Activated CD4-positive, alpha-beta T cell treated with anti-CD3 and anti-CD28 coated beads, Interleukin-2, amount 50 U/mL, for 48 hours (primary cell): ENCODE data around the gene FAHD1.
A peak's percentile ranks its signal among the peaks of the same experiment; 100 is the strongest.

Experiments
- DNase-seq, 2 experiments: peaks; one replicate each; pipeline ENCODE4 v3.0.0-alpha.2; 2020

The FAHD1 gene

DNA sequence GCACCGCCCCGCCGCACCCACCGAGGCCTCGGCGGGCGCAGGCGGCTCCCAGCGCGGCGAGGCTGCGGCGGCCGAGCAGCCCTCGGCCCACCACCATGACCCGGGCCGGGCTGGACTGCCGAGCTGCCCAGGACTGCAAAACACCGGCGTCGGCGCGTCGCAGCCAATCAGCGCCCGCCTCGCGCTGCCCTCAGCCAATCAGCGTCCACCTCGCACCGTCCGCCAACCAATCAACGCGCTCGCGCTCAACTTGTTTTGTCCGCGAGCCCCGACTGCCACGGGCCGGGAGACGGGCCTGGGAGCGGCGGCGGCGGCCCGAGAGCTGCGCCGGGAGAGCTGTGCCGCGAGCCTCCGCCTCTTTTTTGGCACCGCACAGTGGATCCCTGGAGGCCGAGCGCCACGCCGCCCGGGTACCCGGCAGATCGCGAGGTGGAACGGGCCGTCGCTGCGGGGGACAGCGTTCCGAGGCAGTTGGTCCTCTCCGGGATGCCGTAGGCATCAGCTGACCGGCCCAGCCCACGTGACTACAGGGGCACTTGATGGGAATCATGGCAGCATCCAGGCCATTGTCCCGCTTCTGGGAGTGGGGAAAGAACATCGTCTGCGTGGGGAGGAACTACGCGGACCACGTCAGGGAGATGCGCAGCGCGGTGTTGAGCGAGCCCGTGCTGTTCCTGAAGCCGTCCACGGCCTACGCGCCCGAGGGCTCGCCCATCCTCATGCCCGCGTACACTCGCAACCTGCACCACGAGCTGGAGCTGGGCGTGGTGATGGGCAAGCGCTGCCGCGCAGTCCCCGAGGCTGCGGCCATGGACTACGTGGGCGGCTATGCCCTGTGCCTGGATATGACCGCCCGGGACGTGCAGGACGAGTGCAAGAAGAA is at the start of gene FAHD1, which contains the start of gene HAGH:
FAHD1 (plus strand) TSS at position 516 of the 883 bp plus-strand sequence; CDS start at position 549, 33 bp downstream.
HAGH (minus strand) TSS at position 135 of the 883 bp plus-strand sequence; CDS start at position 97, 38 bp downstream.
- peak; percentile 89 to 92 for DNase-seq

DNA sequence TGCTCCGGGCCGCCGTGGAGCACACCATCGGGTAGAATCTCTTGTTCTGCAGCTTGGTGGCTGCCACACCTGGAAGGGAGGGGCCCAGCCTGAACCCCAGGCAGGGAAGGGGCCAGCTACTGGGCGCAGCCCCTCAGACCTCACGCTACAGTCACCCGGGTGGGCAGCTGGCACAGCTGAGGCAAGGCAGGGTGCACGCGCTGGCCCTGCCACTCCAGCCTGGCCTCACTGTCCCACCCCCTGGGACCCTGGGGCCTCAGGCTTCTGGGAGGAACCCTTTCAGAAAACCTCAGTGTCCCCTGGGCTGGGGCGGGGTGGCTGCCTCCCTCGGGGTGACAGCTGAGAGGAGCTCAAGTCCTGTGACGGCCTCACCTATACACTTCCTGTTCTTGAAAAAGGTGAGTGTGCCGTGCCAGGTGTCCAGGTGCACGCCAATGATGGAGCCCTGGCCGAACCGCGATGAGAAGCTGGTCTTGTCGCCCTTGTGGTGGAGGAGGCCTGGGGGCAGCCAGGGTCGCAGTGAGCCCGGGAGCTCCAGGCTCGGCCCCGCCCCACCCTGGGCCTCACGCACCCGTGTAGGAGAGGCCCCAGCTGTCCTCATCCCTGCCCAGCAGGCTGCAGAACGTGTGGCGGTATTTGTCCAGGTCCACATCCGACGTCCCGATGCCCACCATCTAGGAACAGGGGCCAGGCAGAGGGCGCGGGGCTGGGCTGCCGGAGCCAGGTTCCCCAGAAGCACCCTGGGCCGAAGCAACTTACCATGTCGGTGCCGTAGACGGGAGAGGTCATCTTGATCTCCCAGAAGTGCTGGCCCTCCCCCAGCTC is 49.4 kb upstream of the FAHD1 start:
- no peak for DNase-seq

DNA sequence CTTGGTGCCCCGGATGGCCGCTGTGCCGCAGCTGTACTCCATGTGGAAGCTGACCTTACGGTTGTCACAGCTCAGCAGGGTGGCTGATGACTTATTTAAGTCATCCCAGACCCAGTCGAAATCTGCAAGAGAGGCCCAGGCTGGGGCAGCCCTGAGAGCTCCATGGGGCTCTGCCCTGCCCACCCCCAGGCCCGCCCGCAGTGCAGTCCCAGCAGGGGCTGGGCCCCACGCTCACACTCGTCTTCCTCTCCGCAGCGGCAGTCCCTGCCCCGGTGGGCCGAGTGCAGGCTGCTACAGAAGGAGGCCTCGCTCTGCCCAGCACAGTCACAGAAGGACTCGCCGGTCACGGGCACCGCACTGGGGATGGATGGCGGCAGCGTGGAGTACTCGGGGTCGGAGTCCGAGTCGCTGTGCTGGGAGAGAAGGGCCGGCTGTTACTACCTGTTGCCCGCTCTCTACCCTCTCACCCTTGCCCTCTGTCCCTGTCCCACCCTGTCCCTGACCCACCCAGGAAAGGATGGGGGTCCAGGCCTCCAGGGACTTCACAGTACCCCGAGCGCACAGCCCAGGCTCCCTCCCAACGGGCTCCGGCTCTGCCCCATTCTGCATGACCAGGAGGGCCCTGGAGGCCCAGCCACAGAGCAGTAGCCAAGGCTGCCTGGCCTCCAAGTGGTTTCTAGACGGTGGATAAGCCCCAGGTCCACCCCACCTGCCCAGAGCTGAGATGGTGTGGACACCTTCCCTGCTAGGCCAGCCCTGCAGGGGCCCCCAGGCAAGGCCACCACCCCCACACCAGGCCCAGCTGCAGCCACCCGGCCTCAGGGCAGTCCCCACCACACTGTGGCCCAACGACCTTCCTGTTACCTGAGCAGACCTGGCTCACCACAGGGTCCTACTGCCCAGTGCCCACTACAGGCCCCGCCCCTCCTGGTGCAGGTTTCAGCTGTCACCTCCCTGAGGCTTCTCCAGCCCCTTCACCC is 48.5 kb upstream of the FAHD1 start:
- no peak for DNase-seq

DNA sequence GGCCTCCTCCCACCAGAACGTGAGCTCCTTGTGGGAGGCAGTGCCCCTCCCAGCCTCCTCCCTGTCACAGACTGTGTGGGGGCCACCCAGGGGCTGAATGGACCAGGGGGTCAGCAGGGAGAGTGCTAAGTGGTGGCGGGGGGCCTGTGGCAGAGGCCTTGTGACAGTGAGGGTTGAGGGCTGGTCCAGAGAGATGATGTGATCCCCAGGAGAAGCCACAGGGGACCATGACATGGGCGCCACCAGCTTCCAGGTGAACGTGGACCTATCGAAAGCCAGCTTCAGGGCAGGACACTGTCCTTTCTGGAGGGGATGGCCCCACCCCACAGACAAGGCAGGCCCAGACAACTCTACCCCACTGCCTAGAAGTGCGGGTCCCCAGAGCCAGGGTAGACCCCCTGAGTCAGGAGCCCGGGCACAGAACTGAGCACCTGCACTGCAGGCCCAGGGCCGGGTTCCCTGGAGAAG is 47.7 kb upstream of the FAHD1 start:
- no peak for DNase-seq

DNA sequence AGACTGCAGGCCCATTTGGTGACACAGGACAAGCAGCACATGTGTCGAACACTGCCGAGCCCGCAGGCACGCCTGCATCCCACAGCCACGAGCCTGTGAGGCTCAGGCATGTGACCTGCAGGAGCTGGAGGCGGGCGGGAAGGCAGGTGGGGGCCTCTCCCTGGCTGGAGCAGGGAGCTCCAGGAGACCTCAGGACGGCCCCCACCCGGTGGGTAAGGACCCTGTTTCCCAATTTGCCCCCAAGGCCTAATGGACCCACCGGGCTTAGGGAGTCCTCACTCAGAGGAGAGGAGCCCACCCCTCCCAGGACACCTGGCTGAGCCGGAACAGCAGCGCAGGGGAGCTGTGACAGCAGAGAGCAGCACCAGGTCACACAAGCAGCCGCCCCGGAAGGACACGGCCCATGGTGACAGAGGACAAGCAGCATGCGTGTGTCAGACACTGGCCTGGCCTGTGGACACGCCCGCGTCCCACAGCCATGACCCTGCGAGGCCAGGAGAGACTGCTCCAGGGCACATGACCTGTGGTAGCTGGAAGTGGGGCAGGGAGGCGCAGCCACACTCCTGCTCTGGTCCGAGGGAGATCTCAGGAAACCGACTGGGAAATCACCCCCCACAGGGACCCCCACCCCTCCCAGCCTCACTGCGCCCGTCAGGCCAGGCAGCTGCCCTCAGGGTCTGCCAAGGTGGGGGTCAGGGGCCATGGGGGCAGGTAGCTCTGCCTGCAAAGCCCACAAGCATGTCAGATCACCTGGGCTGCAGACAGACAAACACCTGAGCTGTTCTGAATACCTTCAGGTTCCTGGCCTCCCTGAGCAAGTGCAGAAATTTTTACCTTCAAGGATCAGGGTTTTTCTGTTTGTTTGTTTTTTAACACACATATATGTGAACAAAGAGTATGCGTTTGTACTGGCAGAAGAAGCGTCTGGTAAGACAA is 47.0 kb upstream of the FAHD1 start:
- DNase-seq: no peak

DNA sequence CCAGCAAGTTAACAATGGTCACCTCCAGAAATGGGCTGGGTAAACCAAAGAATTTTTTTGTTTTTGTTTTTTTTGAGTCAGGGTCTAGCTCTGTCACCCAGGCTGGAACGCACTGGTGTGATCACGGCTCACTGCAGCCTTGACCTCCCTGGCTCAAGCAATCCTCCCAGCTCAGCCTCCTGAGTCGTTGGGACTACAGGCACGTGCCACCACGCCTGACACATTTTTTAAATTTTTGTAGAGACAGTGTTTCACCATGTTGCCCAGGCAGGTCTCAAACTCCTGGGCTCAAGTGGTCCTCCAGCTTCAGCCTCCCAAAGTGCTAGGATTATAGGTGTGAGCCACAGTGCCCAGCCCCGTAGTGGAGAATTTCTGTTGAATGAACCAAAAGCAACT is 46.3 kb upstream of the FAHD1 start:
- DNase-seq: no peak

DNA sequence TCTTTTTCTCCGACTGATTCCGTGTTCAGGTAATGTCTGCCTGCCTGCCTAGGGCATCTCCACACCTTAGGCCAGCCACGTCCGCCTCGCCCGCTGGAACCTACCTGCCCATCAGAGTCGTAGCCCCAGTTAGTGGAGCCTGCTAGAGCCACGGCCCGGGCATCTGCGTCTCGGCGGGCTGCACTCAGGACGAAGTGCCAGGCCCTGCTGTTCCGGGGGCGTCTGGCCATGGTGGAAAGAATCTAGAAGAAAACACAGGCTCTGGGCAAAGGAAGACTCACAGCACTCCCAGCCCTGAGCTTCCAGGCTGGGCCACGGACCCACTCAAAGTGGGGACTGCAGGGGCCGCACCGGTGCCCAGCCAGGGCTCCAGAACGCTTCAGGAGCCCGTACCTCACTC is 45.8 kb upstream of the FAHD1 start:
- no peak for DNase-seq

DNA sequence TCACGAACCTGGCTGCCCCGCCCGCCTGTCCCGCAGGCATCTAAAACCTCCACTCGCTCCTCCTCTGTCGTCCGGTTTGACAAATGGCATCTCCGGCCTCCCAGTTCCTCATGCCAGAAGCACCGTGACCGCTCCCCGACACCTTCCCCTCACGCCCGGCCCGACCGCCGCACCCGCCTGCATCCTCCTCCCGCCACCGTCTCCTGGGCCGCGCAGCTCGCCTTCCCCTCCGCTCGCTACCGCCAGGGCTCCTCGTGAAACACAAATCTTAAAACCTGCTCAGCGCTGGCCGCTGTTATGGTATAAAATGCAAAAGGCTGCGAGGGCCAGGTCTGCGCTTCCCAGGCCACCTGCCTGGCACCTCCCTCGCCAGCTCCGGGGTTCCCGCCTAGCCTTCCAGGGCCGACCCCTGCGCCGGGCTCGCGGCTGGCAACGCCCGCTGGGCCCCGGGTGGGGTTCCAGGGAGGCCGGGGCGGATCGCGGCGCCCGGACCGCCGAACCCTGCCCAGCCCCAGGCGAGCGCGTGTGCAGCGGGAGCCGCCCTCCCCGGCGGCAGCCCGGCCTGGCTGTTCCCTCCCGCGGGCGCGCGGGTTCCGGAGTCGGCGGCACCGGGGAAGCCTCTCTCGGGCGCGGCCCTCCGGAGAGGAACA is 45.1 kb upstream of the FAHD1 start:
- DNase-seq: peak; percentile 35 to 42

DNA sequence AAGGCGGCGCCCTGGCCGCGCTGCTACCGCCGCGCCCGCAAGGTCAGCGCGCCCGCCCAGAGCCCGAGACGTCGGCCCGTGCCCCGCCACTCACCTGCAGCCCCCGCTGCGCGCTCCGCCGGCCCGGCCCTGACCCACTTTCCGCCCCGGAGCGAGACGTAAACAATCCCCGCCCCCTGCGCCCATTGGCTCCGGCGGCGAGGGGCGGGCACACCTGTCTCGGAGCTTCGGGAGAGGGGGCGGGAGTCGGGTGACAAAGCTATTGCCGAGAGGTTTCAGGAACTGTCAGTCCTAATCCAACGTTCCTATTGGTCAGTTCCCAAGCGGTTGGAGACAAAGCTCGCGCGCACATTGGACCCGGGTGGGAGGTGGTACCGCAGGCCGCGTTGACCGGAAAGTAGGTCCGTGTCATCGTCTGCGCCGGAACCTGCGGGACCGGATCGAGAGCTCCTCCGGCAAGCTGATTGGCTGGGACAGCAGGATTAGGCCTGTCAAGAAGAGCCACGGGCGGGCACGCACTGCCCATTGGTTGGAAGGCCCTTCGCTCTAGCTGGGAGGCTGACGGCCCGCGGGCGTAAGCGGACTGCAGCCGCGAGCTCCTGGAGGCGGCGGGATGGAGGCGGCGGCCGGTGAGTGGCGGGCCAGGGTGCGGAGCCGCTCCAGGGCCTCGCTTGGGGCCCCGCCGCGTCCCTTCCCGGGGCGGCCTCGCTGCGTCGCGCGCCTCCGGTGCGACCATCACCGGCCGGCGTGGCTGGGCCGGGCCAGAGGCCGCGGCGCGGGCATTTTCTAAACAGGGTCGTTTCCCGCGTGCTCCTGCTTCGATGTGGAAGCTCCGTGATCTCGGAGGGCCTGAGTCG is 44.4 kb upstream of the FAHD1 start, which contains the start of the genes NUBP2 and SPSB3:
NUBP2 (plus strand) TSS at position 553 of the 857 bp plus-strand sequence; CDS start at position 614, 61 bp downstream.
SPSB3 (minus strand) TSS at position 164 of the 857 bp plus-strand sequence. CDS start 1,088 bp downstream, outside the sequence.
- peak; percentile 98 to 99 for DNase-seq

DNA sequence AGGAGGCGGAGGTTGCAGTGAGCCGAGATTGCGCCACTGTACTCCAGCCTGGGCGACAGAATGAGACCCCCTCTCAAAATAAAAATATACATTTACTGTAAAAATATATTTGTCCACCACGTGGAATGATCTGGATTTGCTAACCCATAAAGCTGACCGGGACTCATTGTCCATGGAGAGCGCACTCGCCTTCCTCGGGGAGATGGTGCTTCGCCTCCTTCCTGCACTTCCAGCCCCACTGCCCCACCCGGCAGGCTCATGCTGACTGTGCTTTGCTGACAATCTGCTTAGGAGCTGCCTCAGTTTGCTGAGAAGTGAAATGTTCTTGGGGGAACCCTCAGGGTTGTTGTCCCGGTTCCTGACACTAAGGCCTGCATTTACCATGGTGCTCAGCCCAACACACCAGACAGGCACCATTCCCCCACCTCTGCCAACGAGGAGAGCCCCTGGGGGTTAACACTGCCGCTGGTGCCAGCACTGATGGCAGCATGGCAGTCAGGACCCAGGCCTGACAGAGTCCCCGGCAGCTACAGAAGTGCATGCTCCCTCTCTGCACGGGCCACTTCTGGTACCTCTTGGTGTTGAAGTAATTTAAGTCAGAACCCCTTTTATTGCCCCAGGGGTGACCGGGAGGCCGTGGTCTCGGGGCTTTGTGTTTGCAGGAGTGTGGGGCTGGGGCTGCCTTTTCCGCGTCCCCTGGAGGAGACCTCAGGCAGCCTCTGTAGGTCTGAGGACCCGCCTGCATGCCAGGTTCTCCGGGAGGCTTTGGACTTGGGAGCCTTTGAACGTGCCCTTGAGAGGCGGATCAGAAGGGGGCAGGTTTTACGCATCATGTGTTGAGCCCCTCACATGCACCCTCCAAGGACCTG is 41.8 kb upstream of the FAHD1 start:
- no peak for DNase-seq

DNA sequence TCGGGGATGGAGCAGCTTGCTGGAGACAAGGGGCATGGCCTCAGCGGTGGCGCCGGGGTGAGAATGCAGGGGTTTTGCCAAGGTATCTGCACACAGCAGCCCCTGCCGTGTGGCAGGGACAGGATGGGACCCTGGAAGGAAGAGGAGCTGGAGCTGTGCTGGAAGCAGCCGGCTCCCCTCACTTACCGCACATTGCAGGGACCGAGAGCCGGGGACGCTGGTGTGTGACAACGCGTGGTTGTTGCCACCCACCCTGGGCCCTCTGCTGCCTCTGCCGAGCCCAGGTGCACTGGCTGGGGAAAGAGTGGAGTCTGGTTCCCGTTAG is 41.2 kb upstream of the FAHD1 start:
- DNase-seq: no peak

DNA sequence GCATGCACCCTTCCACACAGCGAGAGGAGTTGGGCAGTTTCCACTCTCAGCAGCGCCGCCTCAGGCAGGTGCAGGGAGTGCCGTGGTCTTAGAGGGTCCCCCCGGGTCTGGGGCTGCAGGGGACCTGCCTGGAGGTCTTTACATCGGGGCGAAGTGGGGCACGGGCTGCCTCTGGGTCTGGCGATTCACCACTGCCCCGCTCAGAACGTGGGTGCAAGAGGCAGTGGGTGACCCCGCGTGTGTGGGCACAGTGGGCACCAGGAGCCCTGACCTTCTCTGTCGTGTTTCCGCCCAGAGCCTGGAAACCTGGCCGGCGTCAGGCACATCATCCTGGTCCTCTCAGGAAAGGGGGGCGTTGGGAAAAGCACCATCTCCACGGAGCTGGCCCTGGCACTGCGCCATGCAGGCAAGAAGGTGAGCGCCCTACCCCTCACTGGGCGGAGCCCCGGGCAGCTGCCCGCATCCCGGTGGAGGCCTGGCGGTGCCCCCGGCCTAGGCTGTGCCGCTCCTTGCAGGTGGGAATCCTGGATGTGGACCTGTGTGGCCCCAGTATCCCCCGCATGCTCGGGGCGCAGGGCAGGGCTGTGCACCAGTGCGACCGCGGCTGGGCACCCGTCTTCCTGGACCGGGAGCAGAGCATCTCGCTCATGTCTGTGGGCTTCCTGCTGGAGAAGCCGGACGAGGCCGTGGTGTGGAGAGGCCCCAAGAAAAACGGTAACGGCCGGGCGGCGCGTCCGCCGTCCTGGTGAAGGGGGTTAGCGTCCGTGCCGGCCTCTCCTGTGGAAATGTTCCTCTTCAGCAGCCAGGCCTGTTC is 40.6 kb upstream of the FAHD1 start:
- no peak for DNase-seq

DNA sequence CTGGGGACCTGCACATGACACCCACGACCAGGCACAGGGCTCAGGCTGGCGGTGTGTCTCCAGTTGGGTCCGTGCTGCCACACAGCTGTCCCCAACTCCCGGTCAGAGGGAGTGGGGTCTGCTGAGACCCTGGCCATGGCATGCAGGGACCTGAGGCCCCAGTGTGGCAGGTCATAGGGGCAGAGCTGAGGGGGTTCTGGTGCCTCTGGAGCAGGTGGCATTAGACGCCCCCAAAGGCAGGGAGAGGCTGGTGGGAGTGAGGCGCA is 40.0 kb upstream of the FAHD1 start:
- DNase-seq: no peak

DNA sequence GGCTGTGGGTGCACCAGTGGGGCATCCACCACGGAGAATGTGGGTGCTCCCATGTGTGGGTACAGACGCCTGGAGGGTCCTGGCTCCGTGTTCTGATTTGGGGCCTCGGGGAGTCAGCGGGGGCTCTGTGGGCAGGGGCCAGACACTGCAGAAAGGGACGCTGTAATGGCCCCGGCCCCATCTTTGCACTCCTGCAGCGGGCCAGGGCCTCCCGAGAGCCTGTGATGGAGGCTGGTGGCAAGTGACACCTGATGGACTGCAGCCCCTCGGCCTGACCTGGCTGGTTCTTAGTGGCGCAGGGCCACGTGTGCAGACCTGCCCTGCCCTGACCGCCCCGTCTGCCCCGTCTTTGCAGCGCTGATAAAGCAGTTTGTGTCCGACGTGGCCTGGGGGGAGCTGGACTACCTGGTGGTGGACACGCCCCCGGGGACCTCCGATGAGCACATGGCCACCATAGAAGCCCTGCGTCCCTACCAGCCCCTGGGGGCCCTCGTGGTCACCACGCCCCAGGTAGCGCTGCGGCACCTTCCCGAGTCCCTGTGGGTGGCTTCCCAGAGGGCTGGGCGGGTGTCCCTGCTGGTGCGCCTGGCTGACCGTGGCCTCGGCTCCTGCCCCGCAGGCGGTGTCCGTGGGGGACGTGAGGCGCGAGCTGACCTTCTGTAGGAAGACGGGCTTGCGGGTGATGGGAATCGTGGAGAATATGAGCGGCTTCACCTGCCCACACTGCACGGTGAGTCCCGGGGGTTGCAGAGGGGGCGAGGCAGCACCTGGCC is 39.5 kb upstream of the FAHD1 start:
- DNase-seq: no peak

DNA sequence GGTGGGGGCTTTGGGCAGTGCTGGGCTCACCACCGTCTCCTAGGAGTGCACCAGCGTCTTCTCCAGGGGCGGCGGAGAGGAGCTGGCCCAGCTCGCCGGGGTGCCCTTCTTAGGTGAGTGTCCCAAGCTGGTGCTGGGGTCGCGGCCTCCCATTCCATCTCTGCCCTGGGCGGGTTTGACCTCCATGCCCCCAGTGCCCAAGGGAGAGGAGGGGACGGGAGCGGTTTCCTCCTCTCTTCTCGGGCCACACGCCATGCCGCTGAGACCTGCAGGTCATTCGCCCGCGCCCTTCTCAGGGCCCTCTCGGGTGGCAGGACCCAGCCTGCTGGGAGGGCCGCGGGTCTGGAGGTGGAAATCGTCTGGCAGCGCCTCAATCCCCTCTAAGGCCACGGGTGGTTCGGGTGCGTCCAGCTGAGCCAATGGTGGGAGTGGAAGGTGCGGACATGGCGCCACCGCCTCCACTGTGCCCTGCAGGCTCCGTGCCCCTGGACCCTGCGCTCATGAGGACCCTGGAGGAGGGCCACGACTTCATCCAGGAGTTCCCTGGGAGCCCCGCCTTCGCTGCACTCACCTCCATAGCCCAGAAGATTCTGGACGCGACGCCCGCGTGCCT is 38.8 kb upstream of the FAHD1 start:
- DNase-seq: no peak

DNA sequence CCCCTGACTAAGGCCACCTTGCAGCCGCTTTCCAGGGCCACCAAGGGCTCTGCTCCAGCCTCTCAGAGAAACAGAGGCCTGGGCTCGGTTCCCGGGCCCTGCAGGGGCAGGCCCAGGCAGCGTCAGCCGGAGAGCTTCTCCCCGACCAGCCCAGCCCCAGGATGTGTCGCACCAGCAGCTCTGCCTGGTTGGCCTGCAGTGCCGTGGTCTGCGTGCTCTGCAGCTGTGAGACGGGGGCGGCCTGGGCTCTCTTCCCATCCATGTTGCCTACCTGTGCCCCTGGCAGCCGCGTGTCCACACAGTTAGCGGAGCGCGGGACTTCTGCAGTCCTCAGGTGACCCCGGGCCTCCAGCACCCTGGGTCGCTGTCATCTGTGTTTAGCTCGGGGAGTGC is 38.3 kb upstream of the FAHD1 start:
- no peak for DNase-seq

DNA sequence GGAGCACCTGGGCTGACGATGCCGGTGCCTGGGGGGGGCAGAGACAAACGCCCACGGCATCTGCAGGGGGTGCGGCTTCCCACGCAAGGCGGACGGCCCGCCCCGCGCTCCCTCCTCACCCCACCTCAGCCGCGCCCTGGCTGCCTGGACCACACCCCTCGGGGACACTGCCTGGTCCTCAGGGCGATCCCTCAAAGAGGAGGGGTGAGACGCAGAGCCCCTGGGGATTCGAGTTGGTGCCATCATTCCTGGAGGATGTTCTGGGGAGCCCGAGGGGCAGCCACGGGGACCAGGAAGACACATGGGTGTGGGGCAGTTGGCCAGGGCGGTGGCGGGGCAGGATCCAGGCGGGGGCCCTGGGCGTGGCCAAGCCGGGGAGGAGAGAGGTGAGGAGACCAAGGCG is 37.4 kb upstream of the FAHD1 start:
- DNase-seq: no peak
